SK-N-SH treated with all-trans-retinoic acid at 6 μM for 48 hours (cell line): Measurements from ENCODE around the gene MOCS1.

ENCODE experiments used
- ATAC-seq: fragments of 200-7000 bp; cut with Tn5 transposase; 3 replicates; pipeline ENCODE4 v1.9.1; 2020; ENCODE audit warnings: mild to moderate bottlenecking, moderate library complexity
- ARNTL ChIP-seq: fragments of 450-650 bp; formaldehyde crosslinking; IDR thresholded peaks from 2 replicates; pipeline ENCODE4 v1.5.0; 2020; ENCODE audit warnings: low read depth, mild to moderate bottlenecking, moderate library complexity, borderline replicate concordance
- CSDC2 ChIP-seq: fragments of 250-450 bp; sonication (Bioruptor Pico); IDR thresholded peaks from 2 replicates; pipeline ENCODE4 v1.5.0; 2020; ENCODE audit warnings: mild to moderate bottlenecking, moderate library complexity
- ESRRG ChIP-seq: fragments of 250-450 bp; sonication (Bioruptor Pico); IDR thresholded peaks from 2 replicates; pipeline ENCODE4 v1.6.1; 2021; ENCODE audit warnings: mild to moderate bottlenecking
- ISL1 ChIP-seq: fragments of 250-450 bp; sonication (Bioruptor Pico); IDR thresholded peaks from 2 replicates; pipeline ENCODE4 v2.1.2; 2022; ENCODE audit warnings: mild to moderate bottlenecking, moderate library complexity
- OSR1 ChIP-seq: fragments of 250-450 bp; sonication (Bioruptor Pico); IDR thresholded peaks from 2 replicates; pipeline ENCODE4 v1.8.0; 2022; ENCODE audit warnings: moderate library complexity, mild to moderate bottlenecking, inconsistent platforms
- PPARA ChIP-seq: fragments of 250-450 bp; sonication (Bioruptor Pico); IDR thresholded peaks from 2 replicates; pipeline ENCODE4 v1.5.0; 2020; ENCODE audit warnings: mild to moderate bottlenecking, borderline replicate concordance
- SNAI2 ChIP-seq: fragments of 250-450 bp; sonication (Bioruptor Pico); IDR thresholded peaks from 2 replicates; pipeline ENCODE4 v1.5.0; 2020; ENCODE audit warnings: mild to moderate bottlenecking, moderate library complexity
- TCF4 ChIP-seq: fragments of 250-450 bp; sonication (Bioruptor Pico); IDR thresholded peaks from 2 replicates; pipeline ENCODE4 v1.8.0; 2021; ENCODE audit warnings: mild to moderate bottlenecking, moderate library complexity, borderline replicate concordance
- TOX ChIP-seq: fragments of 250-450 bp; sonication (Bioruptor Pico); IDR thresholded peaks from 2 replicates; pipeline ENCODE4 v1.8.0; 2021; ENCODE audit warnings: mild to moderate bottlenecking, moderate library complexity, borderline replicate concordance
- ZC3H10 ChIP-seq: fragments of 250-450 bp; sonication (Bioruptor Pico); IDR thresholded peaks from 2 replicates; pipeline ENCODE4 v1.5.1; 2021; ENCODE audit warnings: mild to moderate bottlenecking, moderate library complexity
- ZFP3 ChIP-seq: fragments of 250-450 bp; sonication (Bioruptor Pico); IDR thresholded peaks from 2 replicates; pipeline ENCODE4 v1.5.0; 2020; ENCODE audit warnings: mild to moderate bottlenecking, moderate library complexity
- ZFP30 ChIP-seq: fragments of 450-650 bp; formaldehyde crosslinking; IDR thresholded peaks from 2 replicates; pipeline ENCODE4 v1.5.0; 2022; ENCODE audit warnings: mild to moderate bottlenecking, moderate library complexity
- ZNF565 ChIP-seq: fragments of 450-650 bp; formaldehyde crosslinking; conservative IDR thresholded peaks from 2 replicates; pipeline ENCODE4 v1.5.0; 2020; ENCODE audit warnings: low read depth, mild to moderate bottlenecking, moderate library complexity
- ZNF70 ChIP-seq: fragments of 450-650 bp; formaldehyde crosslinking; IDR thresholded peaks from 2 replicates; pipeline ENCODE4 v1.5.0; 2020; ENCODE audit warnings: mild to moderate bottlenecking, moderate library complexity
- ZNF8 ChIP-seq: fragments of 450-650 bp; formaldehyde crosslinking; IDR thresholded peaks from 2 replicates; pipeline ENCODE4 v1.5.0; 2020; ENCODE audit warnings: mild to moderate bottlenecking, moderate library complexity
- TF ChIP-seq, protein P1 (sequence below): fragments of 250-450 bp; sonication (Bioruptor Pico); IDR thresholded peaks from 2 replicates; pipeline ENCODE4 v1.8.0; 2020; ENCODE audit warnings: mild to moderate bottlenecking, moderate library complexity, borderline replicate concordance
- TF ChIP-seq, protein P2 (sequence below): fragments of 250-450 bp; sonication (Bioruptor Pico); IDR thresholded peaks from 2 replicates; pipeline ENCODE4 v1.5.1; 2021; ENCODE audit warnings: mild to moderate bottlenecking, moderate library complexity
- TF ChIP-seq, protein P3 (sequence below): fragments of 250-450 bp; sonication (Bioruptor Pico); IDR thresholded peaks from 2 replicates; pipeline ENCODE4 v1.5.1; 2020; ENCODE audit warnings: low read depth, mild to moderate bottlenecking, moderate library complexity
- TF ChIP-seq, protein P4 (sequence below): fragments of 250-450 bp; sonication (Bioruptor Pico); IDR thresholded peaks from 2 replicates; pipeline ENCODE4 v1.5.0; 2020; ENCODE audit warnings: mild to moderate bottlenecking, moderate library complexity
- TF ChIP-seq, protein P5 (sequence below): fragments of 250-450 bp; sonication (Bioruptor Pico); IDR thresholded peaks from 2 replicates; pipeline ENCODE4 v1.8.0; 2021; ENCODE audit warnings: low read depth, mild to moderate bottlenecking, moderate library complexity, borderline replicate concordance

The MOCS1 gene

DNA sequence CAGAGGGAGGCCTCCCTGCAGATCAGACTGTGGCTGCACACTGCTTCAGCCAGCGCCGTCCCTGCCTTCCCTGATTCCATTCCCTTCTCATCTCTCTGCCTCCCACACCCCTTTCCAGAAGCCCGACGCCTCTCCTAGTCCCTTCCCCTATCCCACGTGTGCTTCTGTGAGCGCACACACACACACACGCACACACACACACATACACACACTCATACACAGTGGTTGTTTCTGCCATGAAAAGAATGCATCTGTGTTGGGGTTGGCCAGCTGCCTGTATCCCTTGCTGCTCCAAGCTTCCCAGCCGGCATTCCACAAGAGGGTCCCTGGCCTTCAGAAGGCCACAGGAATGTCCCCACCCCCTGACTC lies 51.7 kb downstream of the MOCS1 start:
- TF ChIP-seq TOX (CRISPR knock-in tag) (no peak), ZNF565 (CRISPR knock-in tag) (no peak), ZC3H10 (CRISPR knock-in tag) (no peak), ZNF70 (no peak), ZFP30 (no peak), ZFP3 (CRISPR knock-in tag) (no peak), SNAI2 (CRISPR knock-in tag) (no peak), ISL1 (CRISPR knock-in tag) (no peak), ESRRG (CRISPR knock-in tag) (no peak), CSDC2 (CRISPR knock-in tag) (no peak)
- TF ChIP-seq, protein P1, sequence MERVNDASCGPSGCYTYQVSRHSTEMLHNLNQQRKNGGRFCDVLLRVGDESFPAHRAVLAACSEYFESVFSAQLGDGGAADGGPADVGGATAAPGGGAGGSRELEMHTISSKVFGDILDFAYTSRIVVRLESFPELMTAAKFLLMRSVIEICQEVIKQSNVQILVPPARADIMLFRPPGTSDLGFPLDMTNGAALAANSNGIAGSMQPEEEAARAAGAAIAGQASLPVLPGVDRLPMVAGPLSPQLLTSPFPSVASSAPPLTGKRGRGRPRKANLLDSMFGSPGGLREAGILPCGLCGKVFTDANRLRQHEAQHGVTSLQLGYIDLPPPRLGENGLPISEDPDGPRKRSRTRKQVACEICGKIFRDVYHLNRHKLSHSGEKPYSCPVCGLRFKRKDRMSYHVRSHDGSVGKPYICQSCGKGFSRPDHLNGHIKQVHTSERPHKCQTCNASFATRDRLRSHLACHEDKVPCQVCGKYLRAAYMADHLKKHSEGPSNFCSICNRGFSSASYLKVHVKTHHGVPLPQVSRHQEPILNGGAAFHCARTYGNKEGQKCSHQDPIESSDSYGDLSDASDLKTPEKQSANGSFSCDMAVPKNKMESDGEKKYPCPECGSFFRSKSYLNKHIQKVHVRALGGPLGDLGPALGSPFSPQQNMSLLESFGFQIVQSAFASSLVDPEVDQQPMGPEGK (CRISPR knock-in tag), result no peak
- TF ChIP-seq, protein P2, sequence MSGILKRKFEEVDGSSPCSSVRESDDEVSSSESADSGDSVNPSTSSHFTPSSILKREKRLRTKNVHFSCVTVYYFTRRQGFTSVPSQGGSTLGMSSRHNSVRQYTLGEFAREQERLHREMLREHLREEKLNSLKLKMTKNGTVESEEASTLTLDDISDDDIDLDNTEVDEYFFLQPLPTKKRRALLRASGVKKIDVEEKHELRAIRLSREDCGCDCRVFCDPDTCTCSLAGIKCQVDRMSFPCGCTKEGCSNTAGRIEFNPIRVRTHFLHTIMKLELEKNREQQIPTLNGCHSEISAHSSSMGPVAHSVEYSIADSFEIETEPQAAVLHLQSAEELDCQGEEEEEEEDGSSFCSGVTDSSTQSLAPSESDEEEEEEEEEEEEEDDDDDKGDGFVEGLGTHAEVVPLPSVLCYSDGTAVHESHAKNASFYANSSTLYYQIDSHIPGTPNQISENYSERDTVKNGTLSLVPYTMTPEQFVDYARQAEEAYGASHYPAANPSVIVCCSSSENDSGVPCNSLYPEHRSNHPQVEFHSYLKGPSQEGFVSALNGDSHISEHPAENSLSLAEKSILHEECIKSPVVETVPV (CRISPR knock-in tag), result no peak
- TF ChIP-seq, protein P3, sequence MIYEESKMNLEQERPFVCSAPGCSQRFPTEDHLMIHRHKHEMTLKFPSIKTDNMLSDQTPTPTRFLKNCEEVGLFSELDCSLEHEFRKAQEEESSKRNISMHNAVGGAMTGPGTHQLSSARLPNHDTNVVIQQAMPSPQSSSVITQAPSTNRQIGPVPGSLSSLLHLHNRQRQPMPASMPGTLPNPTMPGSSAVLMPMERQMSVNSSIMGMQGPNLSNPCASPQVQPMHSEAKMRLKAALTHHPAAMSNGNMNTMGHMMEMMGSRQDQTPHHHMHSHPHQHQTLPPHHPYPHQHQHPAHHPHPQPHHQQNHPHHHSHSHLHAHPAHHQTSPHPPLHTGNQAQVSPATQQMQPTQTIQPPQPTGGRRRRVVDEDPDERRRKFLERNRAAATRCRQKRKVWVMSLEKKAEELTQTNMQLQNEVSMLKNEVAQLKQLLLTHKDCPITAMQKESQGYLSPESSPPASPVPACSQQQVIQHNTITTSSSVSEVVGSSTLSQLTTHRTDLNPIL (CRISPR knock-in tag), result no peak
- no peak for ATAC-seq

DNA sequence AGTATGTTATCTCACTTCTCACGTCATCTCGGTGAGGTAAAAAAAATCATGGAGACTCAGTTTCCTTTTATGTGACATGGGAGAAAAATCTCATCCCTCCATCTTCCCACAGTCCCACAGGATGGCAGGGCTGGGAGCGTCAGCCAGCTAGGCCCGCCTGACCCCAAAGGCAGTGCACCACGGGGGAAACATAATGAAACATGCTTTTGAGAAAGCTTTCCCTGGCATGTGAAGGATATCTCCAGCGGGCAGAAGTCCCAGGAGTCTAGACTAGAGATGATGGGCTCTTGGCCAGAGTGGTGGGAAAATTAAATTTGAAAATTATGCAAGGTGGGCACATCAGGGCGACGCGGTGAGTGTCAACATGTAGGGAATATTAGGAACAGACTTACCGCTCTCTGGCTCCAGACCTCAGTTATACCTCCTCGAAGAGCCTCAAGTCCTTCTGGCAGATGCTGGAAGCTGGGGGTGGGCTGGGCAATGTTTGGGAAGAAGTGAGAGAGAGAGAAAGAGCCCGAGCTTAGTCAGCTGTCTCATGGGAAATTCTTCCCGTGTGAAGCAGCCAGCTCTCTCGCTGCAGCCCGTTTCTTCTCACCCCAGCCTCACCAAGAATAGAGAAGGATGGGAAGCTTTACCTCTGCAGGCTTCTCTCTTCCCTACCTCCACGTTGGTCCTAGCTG lies 52.3 kb downstream of the MOCS1 start:
- no peak for ATAC-seq
- TF ChIP-seq SNAI2 (CRISPR knock-in tag) (no peak), OSR1 (CRISPR knock-in tag) (no peak), ZNF8 (no peak), ZFP3 (CRISPR knock-in tag) (no peak), ZNF70 (no peak), TCF4 (CRISPR knock-in tag) (no peak), ZNF565 (CRISPR knock-in tag) (no peak), PPARA (no peak), ARNTL (CRISPR knock-in tag) (no peak), ISL1 (CRISPR knock-in tag) (no peak), ZFP30 (no peak)
- TF ChIP-seq, protein P1 (CRISPR knock-in tag), result no peak
- TF ChIP-seq, protein P4, sequence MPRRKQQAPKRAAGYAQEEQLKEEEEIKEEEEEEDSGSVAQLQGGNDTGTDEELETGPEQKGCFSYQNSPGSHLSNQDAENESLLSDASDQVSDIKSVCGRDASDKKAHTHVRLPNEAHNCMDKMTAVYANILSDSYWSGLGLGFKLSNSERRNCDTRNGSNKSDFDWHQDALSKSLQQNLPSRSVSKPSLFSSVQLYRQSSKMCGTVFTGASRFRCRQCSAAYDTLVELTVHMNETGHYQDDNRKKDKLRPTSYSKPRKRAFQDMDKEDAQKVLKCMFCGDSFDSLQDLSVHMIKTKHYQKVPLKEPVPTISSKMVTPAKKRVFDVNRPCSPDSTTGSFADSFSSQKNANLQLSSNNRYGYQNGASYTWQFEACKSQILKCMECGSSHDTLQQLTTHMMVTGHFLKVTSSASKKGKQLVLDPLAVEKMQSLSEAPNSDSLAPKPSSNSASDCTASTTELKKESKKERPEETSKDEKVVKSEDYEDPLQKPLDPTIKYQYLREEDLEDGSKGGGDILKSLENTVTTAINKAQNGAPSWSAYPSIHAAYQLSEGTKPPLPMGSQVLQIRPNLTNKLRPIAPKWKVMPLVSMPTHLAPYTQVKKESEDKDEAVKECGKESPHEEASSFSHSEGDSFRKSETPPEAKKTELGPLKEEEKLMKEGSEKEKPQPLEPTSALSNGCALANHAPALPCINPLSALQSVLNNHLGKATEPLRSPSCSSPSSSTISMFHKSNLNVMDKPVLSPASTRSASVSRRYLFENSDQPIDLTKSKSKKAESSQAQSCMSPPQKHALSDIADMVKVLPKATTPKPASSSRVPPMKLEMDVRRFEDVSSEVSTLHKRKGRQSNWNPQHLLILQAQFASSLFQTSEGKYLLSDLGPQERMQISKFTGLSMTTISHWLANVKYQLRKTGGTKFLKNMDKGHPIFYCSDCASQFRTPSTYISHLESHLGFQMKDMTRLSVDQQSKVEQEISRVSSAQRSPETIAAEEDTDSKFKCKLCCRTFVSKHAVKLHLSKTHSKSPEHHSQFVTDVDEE (CRISPR knock-in tag), result no peak
- TF ChIP-seq, protein P2 (CRISPR knock-in tag), result no peak
- TF ChIP-seq, protein P5, sequence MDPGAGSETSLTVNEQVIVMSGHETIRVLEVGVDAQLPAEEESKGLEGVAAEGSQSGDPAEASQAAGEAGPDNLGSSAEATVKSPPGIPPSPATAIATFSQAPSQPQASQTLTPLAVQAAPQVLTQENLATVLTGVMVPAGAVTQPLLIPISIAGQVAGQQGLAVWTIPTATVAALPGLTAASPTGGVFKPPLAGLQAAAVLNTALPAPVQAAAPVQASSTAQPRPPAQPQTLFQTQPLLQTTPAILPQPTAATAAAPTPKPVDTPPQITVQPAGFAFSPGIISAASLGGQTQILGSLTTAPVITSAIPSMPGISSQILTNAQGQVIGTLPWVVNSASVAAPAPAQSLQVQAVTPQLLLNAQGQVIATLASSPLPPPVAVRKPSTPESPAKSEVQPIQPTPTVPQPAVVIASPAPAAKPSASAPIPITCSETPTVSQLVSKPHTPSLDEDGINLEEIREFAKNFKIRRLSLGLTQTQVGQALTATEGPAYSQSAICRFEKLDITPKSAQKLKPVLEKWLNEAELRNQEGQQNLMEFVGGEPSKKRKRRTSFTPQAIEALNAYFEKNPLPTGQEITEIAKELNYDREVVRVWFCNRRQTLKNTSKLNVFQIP (CRISPR knock-in tag), result no peak
